Measurements from ENCODE around the gene SLX4IP. TPM values are rescaled to one million over a fixed set of nuclear protein-coding genes. Genes with fewer than 3 reads are reported as not detected.

The SLX4IP gene
- total and polyA plus RNA-seq, 2 of the 13 experiments (the other 11 are each of a cell fraction or from before 2014, with no cell fraction given), result 3.6 to 7.3 TPM

DNA sequence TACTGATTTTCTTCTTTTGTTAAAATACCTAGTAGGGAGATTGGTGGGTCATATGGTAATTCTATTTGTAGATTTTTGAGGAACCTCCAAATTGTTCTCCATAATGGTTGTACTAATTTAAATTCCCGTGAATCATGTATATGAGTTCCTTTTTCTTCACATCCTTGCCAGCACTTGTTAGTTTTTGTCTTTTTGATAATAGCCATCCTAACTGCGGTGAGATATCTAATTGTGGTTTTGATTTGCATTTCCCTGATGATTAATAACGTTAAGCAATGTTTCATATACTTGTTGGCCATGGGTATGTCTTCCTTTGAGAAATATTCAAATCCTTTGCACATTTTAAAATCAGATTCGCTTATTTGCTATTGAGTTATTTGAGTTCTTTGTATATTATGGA, 127.8 kb downstream of the SLX4IP start:
- no peak for FAIRE-seq
- Histone ChIP-seq H3K4me3 (replicated peaks in 1 of 3; ENCODE audit: insufficient read depth in 1 of 3, low read depth in 2 of 3, low read length in 3 of 3) (no peak overlapping the region), H3K27me3 (ENCODE audit: control insufficient read depth in 1 of 2, insufficient read depth in 2 of 2, low read length in 2 of 2) (no peaks in the 10 kb centered on the region), H2AFZ (ENCODE audit: low read length) (no peak overlapping the region), H3K4me2 (ENCODE audit: low read depth, low read length) (no peak overlapping the region), H4K20me1 (ENCODE audit: insufficient read depth, low read length) (no peaks in the 10 kb centered on the region), H3K36me3 (replicated peaks in 1 of 2; ENCODE audit: control insufficient read depth in 1 of 2, insufficient read depth in 2 of 2, low read length in 2 of 2) (peaks cover 2 to 4% of the 10 kb centered on the region in 2 experiments; a peak in 2 of 5 replicates), H3K4me1 (ENCODE audit: insufficient read depth, low read length) (peaks cover 74% of the 10 kb centered on the region), H3K27ac (ENCODE audit: extremely low read length, insufficient read depth, low read length) (no peak overlapping the region), H3K79me2 (ENCODE audit: insufficient read depth, low read length) (no peaks in the 10 kb centered on the region), H3K9ac (ENCODE audit: insufficient read depth, low read depth, low read length) (no peak overlapping the region), H3K9me3 (ENCODE audit: low read length) (peaks cover 6% of the 10 kb centered on the region; the same call in 1 of the 2 replicates)
- no TSS peak for BruUV-seq (replicated peaks)
- no peak for DNase-seq (ENCODE audit: low spot score)
- in situ Hi-C loops (cut with HindIII; ENCODE audit: extremely low pct_ligation_motif_present, low pct_unique_long_range_greater_than_20kb), result no loop called here
- TF ChIP-seq IRF2 (CRISPR knock-in tag; IDR thresholded peaks at IDR 0.05), result no peak
- TF ChIP-seq TBP (CRISPR knock-in tag; IDR thresholded peaks at IDR 0.05), result no peak
- TF ChIP-seq, protein P1, sequence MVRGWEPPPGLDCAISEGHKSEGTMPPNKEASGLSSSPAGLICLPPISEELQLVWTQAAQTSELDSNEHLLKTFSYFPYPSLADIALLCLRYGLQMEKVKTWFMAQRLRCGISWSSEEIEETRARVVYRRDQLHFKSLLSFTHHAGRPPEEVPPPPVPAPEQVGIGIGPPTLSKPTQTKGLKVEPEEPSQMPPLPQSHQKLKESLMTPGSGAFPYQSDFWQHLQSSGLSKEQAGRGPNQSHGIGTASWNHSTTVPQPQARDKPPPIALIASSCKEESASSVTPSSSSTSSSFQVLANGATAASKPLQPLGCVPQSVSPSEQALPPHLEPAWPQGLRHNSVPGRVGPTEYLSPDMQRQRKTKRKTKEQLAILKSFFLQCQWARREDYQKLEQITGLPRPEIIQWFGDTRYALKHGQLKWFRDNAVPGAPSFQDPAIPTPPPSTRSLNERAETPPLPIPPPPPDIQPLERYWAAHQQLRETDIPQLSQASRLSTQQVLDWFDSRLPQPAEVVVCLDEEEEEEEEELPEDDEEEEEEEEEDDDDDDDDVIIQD (CRISPR knock-in tag; IDR thresholded peaks at IDR 0.05; ENCODE audit: low read depth), result no peak
- TF ChIP-seq, protein P2, sequence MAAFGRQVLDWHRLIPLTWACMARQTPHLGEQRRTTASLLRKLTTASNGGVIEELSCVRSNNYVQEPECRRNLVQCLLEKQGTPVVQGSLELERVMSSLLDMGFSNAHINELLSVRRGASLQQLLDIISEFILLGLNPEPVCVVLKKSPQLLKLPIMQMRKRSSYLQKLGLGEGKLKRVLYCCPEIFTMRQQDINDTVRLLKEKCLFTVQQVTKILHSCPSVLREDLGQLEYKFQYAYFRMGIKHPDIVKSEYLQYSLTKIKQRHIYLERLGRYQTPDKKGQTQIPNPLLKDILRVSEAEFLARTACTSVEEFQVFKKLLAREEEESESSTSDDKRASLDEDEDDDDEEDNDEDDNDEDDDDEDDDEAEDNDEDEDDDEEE (CRISPR knock-in tag; IDR thresholded peaks at IDR 0.05), result no peak
- TF ChIP-seq, protein P3, sequence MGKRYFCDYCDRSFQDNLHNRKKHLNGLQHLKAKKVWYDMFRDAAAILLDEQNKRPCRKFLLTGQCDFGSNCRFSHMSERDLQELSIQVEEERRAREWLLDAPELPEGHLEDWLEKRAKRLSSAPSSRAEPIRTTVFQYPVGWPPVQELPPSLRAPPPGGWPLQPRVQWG (CRISPR knock-in tag; IDR thresholded peaks at IDR 0.05; ENCODE audit: borderline replicate concordance, low read depth), result no peak
- TF ChIP-seq SRSF9 (IDR thresholded peaks at IDR 0.05; ENCODE audit: borderline replicate concordance, insufficient read depth, low read depth, low read length, poor library complexity, severe bottlenecking), result no peak
- TF ChIP-seq HDAC2 (CRISPR knock-in tag; IDR thresholded peaks at IDR 0.05), result no peak
- no peak for TF ChIP-seq ZNF446 (CRISPR knock-in tag; IDR thresholded peaks at IDR 0.05)
- ChIA-PET POLR2A (no interaction called here), CTCF (ENCODE audit: low intra/inter-chr PET ratio, low total read pairs) (no interaction called here)
- intact Hi-C loops (cut with micrococcal nuclease; ENCODE audit: unreplicated experiment), result no loop called here
- no peak for ATAC-seq
- WGBS (ENCODE audit: low lambda C conversion rate), result 93% methylated on average over 4 of the region's 4 CpGs
